PC-3 (cell line): ENCODE measurements around the gene PLEKHM3. TPM values are rescaled to one million over a fixed set of nuclear protein-coding genes. Genes with fewer than 3 reads are reported as not detected.

Source experiments
- ATAC-seq: fragments of 200-7000 bp; cut with Tn5 transposase; 2 replicates; pipeline ENCODE4 v1.9.1; 2020; ENCODE audit warnings: mild to moderate bottlenecking, moderate library complexity
- BruUV-seq: library from RNA; stranded (reverse); fragments of 400-500 nt; replicated peaks from 2 replicates; lab custom pipeline; 2021; lab: Mats Ljungman, UMichigan
- CTCF ChIA-PET: fragments of 300-600 bp; sonication (Branson Sonifier 250); formaldehyde crosslinking; loops from one replicate; lab custom pipeline; 2022; ENCODE audit warnings: antibody characterized with exemption; lab: Charles Lee
- POLR2A ChIA-PET: fragments of 300-600 bp; sonication (Branson Sonifier 250); formaldehyde crosslinking; loops from one replicate; lab custom pipeline; 2022; ENCODE audit warnings: antibody characterized with exemption; ENCODE audit not compliant: unreplicated experiment; lab: Charles Lee
- DNase-seq: peaks from one replicate; pipeline ENCODE4 v3.0.0-alpha.2; 2015
- H2AFZ ChIP-seq: fragments of 300-600 bp; sonication (generic); 2 replicates; pipeline ENCODE4 v1.6.0; 2016; ENCODE audit warnings: antibody characterized with exemption, low read length
- H3F3A ChIP-seq: fragments of 300-600 bp; sonication (generic); one replicate; pipeline ENCODE4 v1.6.0; 2017; ENCODE audit warnings: antibody characterized with exemption, low read length, control low read depth, mild to moderate bottlenecking; ENCODE audit not compliant: unreplicated experiment
- H3K27ac ChIP-seq: fragments of 300-600 bp; sonication (generic); 2 replicates; pipeline ENCODE4 v1.5.1; 2016; ENCODE audit warnings: mild to moderate bottlenecking, low read length
- H3K27me3 ChIP-seq: fragments of 300-600 bp; sonication (generic); 2 replicates; pipeline ENCODE4 v1.6.1; 2016; ENCODE audit warnings: low read length, mixed read lengths
- H3K36me3 ChIP-seq: fragments of 300-600 bp; sonication (generic); 2 replicates; pipeline ENCODE4 v1.6.1; 2016; ENCODE audit warnings: low read depth, mixed run types, low read length, mixed read lengths
- H3K4me1 ChIP-seq: fragments of 300-600 bp; sonication (generic); 2 replicates; pipeline ENCODE4 v1.5.1; 2016; ENCODE audit warnings: low read length; ENCODE audit not compliant: insufficient read depth
- H3K4me2 ChIP-seq: fragments of 300-600 bp; sonication (generic); 2 replicates; pipeline ENCODE4 v1.6.0; 2016; ENCODE audit warnings: low read length
- H3K4me3 ChIP-seq: fragments of 300-600 bp; sonication (generic); 2 replicates; pipeline ENCODE4 v1.5.1; 2016; ENCODE audit warnings: mild to moderate bottlenecking, low read length, mixed read lengths
- H3K79me2 ChIP-seq: fragments of 300-600 bp; sonication (generic); 2 replicates; pipeline ENCODE4 v1.6.1; 2017; ENCODE audit warnings: low read length, mixed read lengths
- H3K9ac ChIP-seq: fragments of 300-600 bp; sonication (generic); 2 replicates; pipeline ENCODE4 v1.6.0; 2016; ENCODE audit warnings: mild to moderate bottlenecking, low read length
- H3K9me2 ChIP-seq: fragments of 300-600 bp; sonication (generic); replicated peaks from 2 replicates; pipeline ENCODE4 v1.6.1; 2016; ENCODE audit warnings: mixed run types, low read length, mixed read lengths
- H3K9me3 ChIP-seq: fragments of 300-600 bp; sonication (generic); 2 replicates; pipeline ENCODE4 v1.6.1; 2016; ENCODE audit warnings: low read length, mixed read lengths
- H4K20me1 ChIP-seq: fragments of 300-600 bp; sonication (generic); 2 replicates; pipeline ENCODE4 v1.6.1; 2016; ENCODE audit warnings: low read length, mixed read lengths
- CTCF ChIP-seq: fragments of 300-600 bp; sonication (generic); conservative IDR thresholded peaks from 2 replicates; pipeline ENCODE4 v1.5.1; 2017; ENCODE audit warnings: antibody characterized with exemption, low read depth, mild to moderate bottlenecking, low read length
- EZH2 ChIP-seq: fragments of 300-600 bp; sonication (generic); IDR thresholded peaks from one replicate; pipeline ENCODE4 v1.6.1; 2017; ENCODE audit warnings: antibody characterized with exemption, mild to moderate bottlenecking, low read length; ENCODE audit not compliant: unreplicated experiment
- EZH2phosphoT487 ChIP-seq: fragments of 300-600 bp; sonication (generic); IDR thresholded peaks from 2 replicates; pipeline ENCODE4 v1.6.1; 2018; ENCODE audit warnings: mild to moderate bottlenecking, antibody characterized with exemption, low read length, borderline replicate concordance
- intact Hi-C: fragments of 100-400 bp; cut with micrococcal nuclease; formaldehyde crosslinking; loops from 2 replicates; pipeline ENCODE4 v1.9.0; 2023
- total RNA-seq: library from RNA; depleted of rRNA; stranded (reverse); fragments of >200 nt; gene quantifications from 2 replicates; pipeline ENCODE4 v1.2.3, GENCODE V29; 2014

Gene PLEKHM3
- total RNA-seq, 1 experiment from 2014 or later: 5.9 TPM

- no peak for ATAC-seq
- H3F3A ChIP-seq: no peaks in the 10 kb centered on the region
- H3K27ac ChIP-seq: no peak overlapping the region
- ChIA-PET POLR2A (interaction anchor here (0.6 kb wide), 1 partner anchor 131 kb away, joined by 3 read pairs; no protein-coding TSS in a partner anchor), CTCF (no interaction called here)
- H3K4me1 ChIP-seq: peaks cover 22% of the 10 kb centered on the region
- H3K9me2 ChIP-seq: no peaks in the 10 kb centered on the region
- H3K79me2 ChIP-seq: no peaks in the 10 kb centered on the region
- intact Hi-C loops: no loop called here
- H3K4me3 ChIP-seq: no peak overlapping the region
- H3K36me3 ChIP-seq: no peaks in the 10 kb centered on the region
- H3K9me3 ChIP-seq: no peaks in the 10 kb centered on the region
- TF ChIP-seq EZH2phosphoT487: no peak
- H3K9ac ChIP-seq: no peak overlapping the region
- no peak for DNase-seq
- H4K20me1 ChIP-seq: no peaks in the 10 kb centered on the region
- H3K4me2 ChIP-seq: no peak overlapping the region
- H3K27me3 ChIP-seq: no peaks in the 10 kb centered on the region
- no TSS peak for BruUV-seq
- no peak overlapping the region for H2AFZ ChIP-seq
Observed at GRCh38 chr2:207808119-207808518, 217.2 kb downstream of the PLEKHM3 start.

GRCh38 chr2:207807516-207807915 is 217.8 kb downstream of the PLEKHM3 start:
- Histone ChIP-seq H3K79me2 (no peaks in the 10 kb centered on the region), H2AFZ (no peak overlapping the region), H4K20me1 (no peaks in the 10 kb centered on the region), H3K4me1 (peaks cover 22% of the 10 kb centered on the region), H3K9me3 (no peaks in the 10 kb centered on the region), H3K27me3 (no peaks in the 10 kb centered on the region), H3F3A (no peaks in the 10 kb centered on the region), H3K4me3 (no peak overlapping the region), H3K36me3 (no peaks in the 10 kb centered on the region), H3K9me2 (no peaks in the 10 kb centered on the region), H3K27ac (no peak overlapping the region), H3K4me2 (no peak overlapping the region), H3K9ac (no peak overlapping the region)
- no peak for ATAC-seq
- no peak for TF ChIP-seq CTCF
- TF ChIP-seq EZH2phosphoT487: no peak
- no peak for TF ChIP-seq EZH2
- intact Hi-C loops: no loop called here
- CTCF ChIA-PET: no interaction called here
- POLR2A ChIA-PET: interaction anchor here (0.6 kb wide), 1 partner anchor 132 kb away, joined by 3 read pairs; no protein-coding TSS in a partner anchor
- no peak for DNase-seq
- no TSS peak for BruUV-seq

- intact Hi-C loops: no loop called here
- BruUV-seq: no TSS peak
- DNase-seq: peak; percentile 66
- Histone ChIP-seq H3F3A (no peaks in the 10 kb centered on the region), H3K4me3 (no peak overlapping the region), H4K20me1 (no peaks in the 10 kb centered on the region), H3K36me3 (no peaks in the 10 kb centered on the region), H3K27me3 (no peaks in the 10 kb centered on the region), H3K4me2 (no peak overlapping the region), H2AFZ (no peak overlapping the region), H3K27ac (no peak overlapping the region), H3K9me2 (no peaks in the 10 kb centered on the region), H3K79me2 (no peaks in the 10 kb centered on the region), H3K9ac (no peak overlapping the region), H3K9me3 (no peaks in the 10 kb centered on the region), H3K4me1 (peaks cover 16% of the 10 kb centered on the region)
- ChIA-PET POLR2A (interaction anchor here (0.6 kb wide), 2 partner anchors 9 to 292 kb away, joined by 3 to 5 read pairs; no protein-coding TSS in a partner anchor), CTCF (no interaction called here)
- TF ChIP-seq EZH2phosphoT487 (no peak), EZH2 (no peak), CTCF (no peak)
- peak; percentile 97 for ATAC-seq
Observed at GRCh38 chr2:207805566-207806226, 219.6 kb downstream of the PLEKHM3 start.
